ENCODE data around the gene BIRC6.

Gene BIRC6

GRCh38 chr2:32379352-32379751 lies 22.5 kb downstream of the BIRC6 start:
- ATAC-seq (replicated peaks; ENCODE audit: extremely low read depth, poor library complexity, severe bottlenecking) (no peak), DNase-seq (ENCODE audit: low spot score in 2 of 2) (no peak)
- no peaks in the 10 kb centered on the region for H3K9me3 Mint-ChIP-seq
- H3K4me3 Mint-ChIP-seq = no peak overlapping the region
- H3K36me3 Mint-ChIP-seq (ENCODE audit: insufficient read depth) = peaks cover 34% of the 10 kb centered on the region
- peaks cover 49% of the 10 kb centered on the region for H3K4me1 Mint-ChIP-seq
- H3K27me3 Mint-ChIP-seq = no peaks in the 10 kb centered on the region
- peak overlapping the region; percentile 43 for H3K27ac Mint-ChIP-seq (ENCODE audit: low read depth)

- Mint-ChIP-seq H3K4me3 (no peak overlapping the region), H3K36me3 (ENCODE audit: insufficient read depth) (peaks cover 47% of the 10 kb centered on the region), H3K9me3 (no peaks in the 10 kb centered on the region), H3K27me3 (no peaks in the 10 kb centered on the region), H3K27ac (ENCODE audit: low read depth) (no peak overlapping the region), H3K4me1 (peaks cover 33% of the 10 kb centered on the region)
- ATAC-seq (replicated peaks; ENCODE audit: extremely low read depth, poor library complexity, severe bottlenecking) = no peak
- DNase-seq (ENCODE audit: low spot score in 2 of 2) = no peak
Observed at GRCh38 chr2:32383858-32384257, 27.0 kb downstream of the BIRC6 start.

GRCh38 chr2:32384529-32384928 lies 27.7 kb downstream of the BIRC6 start:
- Mint-ChIP-seq H3K36me3 (ENCODE audit: insufficient read depth) (peaks cover 44% of the 10 kb centered on the region), H3K4me1 (peaks cover 26% of the 10 kb centered on the region), H3K27me3 (no peaks in the 10 kb centered on the region), H3K9me3 (no peaks in the 10 kb centered on the region), H3K4me3 (no peak overlapping the region), H3K27ac (ENCODE audit: low read depth) (no peak overlapping the region)
- ATAC-seq (replicated peaks; ENCODE audit: extremely low read depth, poor library complexity, severe bottlenecking) (no peak), DNase-seq (ENCODE audit: low spot score in 2 of 2) (no peak)

- DNase-seq (ENCODE audit: low spot score in 2 of 2) (no peak), ATAC-seq (replicated peaks; ENCODE audit: extremely low read depth, poor library complexity, severe bottlenecking) (no peak)
- Mint-ChIP-seq H3K27me3 (no peaks in the 10 kb centered on the region), H3K9me3 (no peaks in the 10 kb centered on the region), H3K4me3 (no peak overlapping the region), H3K27ac (ENCODE audit: low read depth) (no peak overlapping the region), H3K36me3 (ENCODE audit: insufficient read depth) (peaks cover 47% of the 10 kb centered on the region), H3K4me1 (peaks cover 22% of the 10 kb centered on the region)
Observed at GRCh38 chr2:32386739-32387138, 29.9 kb downstream of the BIRC6 start.

- no peaks in the 10 kb centered on the region for H3K27me3 Mint-ChIP-seq
Observed at GRCh38 chr2:32399221-32399620, 42.4 kb downstream of the BIRC6 start.

GRCh38 chr2:32402091-32402490 lies 45.3 kb downstream of the BIRC6 start:
- H3K4me1 Mint-ChIP-seq = peaks cover 5% of the 10 kb centered on the region
- no peaks in the 10 kb centered on the region for H3K9me3 Mint-ChIP-seq
- no peaks in the 10 kb centered on the region for H3K27me3 Mint-ChIP-seq
- DNase-seq (ENCODE audit: low spot score in 2 of 2) = no peak
- no peak for ATAC-seq (replicated peaks; ENCODE audit: extremely low read depth, poor library complexity, severe bottlenecking)
- no peak overlapping the region for H3K4me3 Mint-ChIP-seq
- H3K36me3 Mint-ChIP-seq (ENCODE audit: insufficient read depth) = peaks cover 48% of the 10 kb centered on the region
- peak overlapping the region; percentile 76 for H3K27ac Mint-ChIP-seq (ENCODE audit: low read depth)

More at GRCh38 chr2:32399221-32399620, 42.4 kb downstream of the BIRC6 start:
- H3K36me3 Mint-ChIP-seq (ENCODE audit: insufficient read depth) = peaks cover 52% of the 10 kb centered on the region
- ATAC-seq (replicated peaks; ENCODE audit: extremely low read depth, poor library complexity, severe bottlenecking) (no peak), DNase-seq (ENCODE audit: low spot score in 2 of 2) (no peak)
- H3K4me3 Mint-ChIP-seq = no peak overlapping the region
- no peaks in the 10 kb centered on the region for H3K9me3 Mint-ChIP-seq
- H3K4me1 Mint-ChIP-seq = peaks cover 5% of the 10 kb centered on the region
- H3K27ac Mint-ChIP-seq (ENCODE audit: low read depth) = no peak overlapping the region

GRCh38 chr2:32403782-32404181 lies 47.0 kb downstream of the BIRC6 start:
- Mint-ChIP-seq H3K9me3 (no peaks in the 10 kb centered on the region), H3K36me3 (ENCODE audit: insufficient read depth) (peaks cover 49% of the 10 kb centered on the region), H3K4me3 (no peak overlapping the region), H3K27ac (ENCODE audit: low read depth) (no peak overlapping the region), H3K27me3 (no peaks in the 10 kb centered on the region), H3K4me1 (peaks cover 5% of the 10 kb centered on the region)
- DNase-seq (ENCODE audit: low spot score in 2 of 2) = no peak
- ATAC-seq (replicated peaks; ENCODE audit: extremely low read depth, poor library complexity, severe bottlenecking) = no peak

GRCh38 chr2:32404691-32405090 lies 47.9 kb downstream of the BIRC6 start:
- no peak for DNase-seq (ENCODE audit: low spot score in 2 of 2)
- Mint-ChIP-seq H3K27ac (ENCODE audit: low read depth) (peak overlapping the region; percentile 22), H3K27me3 (no peaks in the 10 kb centered on the region), H3K9me3 (no peaks in the 10 kb centered on the region), H3K4me1 (peaks cover 5% of the 10 kb centered on the region), H3K36me3 (ENCODE audit: insufficient read depth) (peaks cover 51% of the 10 kb centered on the region), H3K4me3 (no peak overlapping the region)
- ATAC-seq (replicated peaks; ENCODE audit: extremely low read depth, poor library complexity, severe bottlenecking) = no peak

GRCh38 chr2:32416519-32416918 lies 59.7 kb downstream of the BIRC6 start:
- Mint-ChIP-seq H3K27ac (ENCODE audit: low read depth) (peak overlapping the region; percentile 68), H3K4me3 (no peak overlapping the region), H3K9me3 (no peaks in the 10 kb centered on the region), H3K27me3 (no peaks in the 10 kb centered on the region), H3K4me1 (peaks cover 26% of the 10 kb centered on the region), H3K36me3 (ENCODE audit: insufficient read depth) (peaks cover 39% of the 10 kb centered on the region)
- DNase-seq (ENCODE audit: low spot score in 2 of 2) = no peak
- no peak for ATAC-seq (replicated peaks; ENCODE audit: extremely low read depth, poor library complexity, severe bottlenecking)

GRCh38 chr2:32417659-32418058 lies 60.8 kb downstream of the BIRC6 start:
- no peak for ATAC-seq (replicated peaks; ENCODE audit: extremely low read depth, poor library complexity, severe bottlenecking)
- H3K27ac Mint-ChIP-seq (ENCODE audit: low read depth) = no peak overlapping the region
- no peaks in the 10 kb centered on the region for H3K27me3 Mint-ChIP-seq
- DNase-seq (ENCODE audit: low spot score in 2 of 2) = no peak
- H3K36me3 Mint-ChIP-seq (ENCODE audit: insufficient read depth) = peaks cover 35% of the 10 kb centered on the region
- H3K4me3 Mint-ChIP-seq = no peak overlapping the region
- peaks cover 37% of the 10 kb centered on the region for H3K4me1 Mint-ChIP-seq
- no peaks in the 10 kb centered on the region for H3K9me3 Mint-ChIP-seq

- Mint-ChIP-seq H3K4me3 (no peak overlapping the region), H3K36me3 (ENCODE audit: insufficient read depth) (peaks cover 36% of the 10 kb centered on the region), H3K27me3 (no peaks in the 10 kb centered on the region), H3K9me3 (no peaks in the 10 kb centered on the region), H3K4me1 (peaks cover 45% of the 10 kb centered on the region), H3K27ac (ENCODE audit: low read depth) (peak overlapping the region; percentile 19)
- DNase-seq (ENCODE audit: low spot score in 2 of 2) (no peak), ATAC-seq (replicated peaks; ENCODE audit: extremely low read depth, poor library complexity, severe bottlenecking) (no peak)
Observed at GRCh38 chr2:32418778-32419177, 62.0 kb downstream of the BIRC6 start.

- Mint-ChIP-seq H3K4me3 (no peak overlapping the region), H3K9me3 (no peaks in the 10 kb centered on the region), H3K4me1 (peaks cover 69% of the 10 kb centered on the region), H3K27me3 (no peaks in the 10 kb centered on the region), H3K36me3 (ENCODE audit: insufficient read depth) (peaks cover 24% of the 10 kb centered on the region), H3K27ac (ENCODE audit: low read depth) (no peak overlapping the region)
- DNase-seq (ENCODE audit: low spot score in 2 of 2) (no peak), ATAC-seq (replicated peaks; ENCODE audit: extremely low read depth, poor library complexity, severe bottlenecking) (no peak)
Observed at GRCh38 chr2:32422133-32422532, 65.3 kb downstream of the BIRC6 start.

GRCh38 chr2:32423536-32423935 lies 66.7 kb downstream of the BIRC6 start:
- Mint-ChIP-seq H3K36me3 (ENCODE audit: insufficient read depth) (peaks cover 20% of the 10 kb centered on the region), H3K9me3 (no peaks in the 10 kb centered on the region), H3K4me1 (peaks cover 80% of the 10 kb centered on the region), H3K27me3 (no peaks in the 10 kb centered on the region), H3K27ac (ENCODE audit: low read depth) (no peak overlapping the region), H3K4me3 (no peak overlapping the region)
- no peak for ATAC-seq (replicated peaks; ENCODE audit: extremely low read depth, poor library complexity, severe bottlenecking)
- DNase-seq (ENCODE audit: low spot score in 2 of 2) = no peak

- no peak overlapping the region for H3K4me3 Mint-ChIP-seq
- ATAC-seq (replicated peaks; ENCODE audit: extremely low read depth, poor library complexity, severe bottlenecking) (no peak), DNase-seq (ENCODE audit: low spot score in 2 of 2) (no peak)
- H3K27ac Mint-ChIP-seq (ENCODE audit: low read depth) = peak overlapping the region; percentile 64
- peaks cover 22% of the 10 kb centered on the region for H3K36me3 Mint-ChIP-seq (ENCODE audit: insufficient read depth)
- H3K27me3 Mint-ChIP-seq = no peaks in the 10 kb centered on the region
- no peaks in the 10 kb centered on the region for H3K9me3 Mint-ChIP-seq
- H3K4me1 Mint-ChIP-seq = peaks cover 76% of the 10 kb centered on the region
Observed at GRCh38 chr2:32424739-32425138, 67.9 kb downstream of the BIRC6 start.
